GM19023 (cell line): ENCODE measurements around the gene ZNF573.

ENCODE experiments used
- ATAC-seq: cut with Tn5 transposase; IDR thresholded peaks from one replicate; pipeline ENCODE4 v1.9.1; 2021; ENCODE audit warnings: mild to moderate bottlenecking, moderate library complexity; ENCODE audit not compliant: unreplicated experiment

The ZNF573 gene

GRCh38 chr19:37695144-37695899, 84.1 kb downstream of the ZNF573 start:
- no peak for ATAC-seq

GRCh38 chr19:37692956-37693620, 86.3 kb downstream of the ZNF573 start:
- no peak for ATAC-seq

GRCh38 chr19:37691881-37692504, 87.4 kb downstream of the ZNF573 start:
- no peak for ATAC-seq
